HEK293 (cell line): ENCODE measurements around the gene EI24.

ENCODE experiments used
- BCL11A ChIP-seq: fragments of 450-650 bp; formaldehyde crosslinking; IDR thresholded peaks from 2 replicates; pipeline ENCODE4 v1.5.1; 2016; ENCODE audit warnings: low read depth, missing biosample characterization, missing genetic modification characterization
- GFI1B ChIP-seq: fragments of 450-650 bp; formaldehyde crosslinking; IDR thresholded peaks from 2 replicates; pipeline ENCODE4 v1.5.1; 2016; ENCODE audit warnings: missing biosample characterization, missing genetic modification characterization
- GLIS2 ChIP-seq: fragments of 450-650 bp; formaldehyde crosslinking; IDR thresholded peaks from 2 replicates; pipeline ENCODE4 v1.5.1; 2016; ENCODE audit warnings: missing biosample characterization, missing genetic modification characterization
- PRDM1 ChIP-seq: fragments of 450-650 bp; formaldehyde crosslinking; IDR thresholded peaks from 2 replicates; pipeline ENCODE4; 2016; ENCODE audit warnings: missing biosample characterization, missing genetic modification characterization
- SP7 ChIP-seq: fragments of 450-650 bp; formaldehyde crosslinking; IDR thresholded peaks from 2 replicates; pipeline ENCODE4 v1.5.1; 2016; ENCODE audit warnings: missing biosample characterization, missing genetic modification characterization
- ZNF146 ChIP-seq: fragments of 450-650 bp; formaldehyde crosslinking; IDR thresholded peaks from 2 replicates; pipeline ENCODE4 v1.5.1; 2016; ENCODE audit warnings: missing biosample characterization, missing genetic modification characterization
- ZNF155 ChIP-seq: fragments of 450-650 bp; formaldehyde crosslinking; IDR thresholded peaks from 2 replicates; pipeline ENCODE4 v1.5.1; 2016; ENCODE audit warnings: missing biosample characterization, missing genetic modification characterization
- ZNF292 ChIP-seq: fragments of 450-650 bp; formaldehyde crosslinking; IDR thresholded peaks from 2 replicates; pipeline ENCODE4 v1.5.1; 2016; ENCODE audit warnings: low read depth, missing biosample characterization, missing genetic modification characterization, borderline replicate concordance
- ZNF366 ChIP-seq: fragments of 450-650 bp; formaldehyde crosslinking; conservative IDR thresholded peaks from 2 replicates; pipeline ENCODE4 v1.5.1; 2016; ENCODE audit warnings: missing biosample characterization, missing genetic modification characterization
- ZNF404 ChIP-seq: fragments of 450-650 bp; formaldehyde crosslinking; IDR thresholded peaks from 2 replicates; pipeline ENCODE4 v1.5.1; 2017; ENCODE audit warnings: missing biosample characterization, missing genetic modification characterization
- ZNF473 ChIP-seq: fragments of 450-650 bp; formaldehyde crosslinking; IDR thresholded peaks from 2 replicates; pipeline ENCODE4 v1.5.1; 2017; ENCODE audit warnings: missing biosample characterization, missing genetic modification characterization
- ZNF549 ChIP-seq: fragments of 450-650 bp; IDR thresholded peaks from 2 replicates; pipeline ENCODE4 v1.5.1; 2018; ENCODE audit warnings: missing biosample characterization, missing genetic modification characterization, mild to moderate bottlenecking, inconsistent platforms, moderate library complexity
- ZNF600 ChIP-seq: fragments of 450-650 bp; formaldehyde crosslinking; IDR thresholded peaks from 2 replicates; pipeline ENCODE4 v1.5.1; 2016; ENCODE audit warnings: missing biosample characterization, missing genetic modification characterization
- ZNF629 ChIP-seq: fragments of 450-650 bp; formaldehyde crosslinking; IDR thresholded peaks from 2 replicates; pipeline ENCODE4 v1.5.1; 2017; ENCODE audit warnings: missing biosample characterization, missing genetic modification characterization
- ZNF76 ChIP-seq: fragments of 450-650 bp; formaldehyde crosslinking; IDR thresholded peaks from 2 replicates; pipeline ENCODE4; 2016; ENCODE audit warnings: low read depth, missing biosample characterization, missing genetic modification characterization, borderline replicate concordance
- ZNF785 ChIP-seq: fragments of 450-650 bp; formaldehyde crosslinking; IDR thresholded peaks from 2 replicates; pipeline ENCODE4 v1.5.1; 2016; ENCODE audit warnings: missing biosample characterization, missing genetic modification characterization
- ZSCAN16 ChIP-seq: fragments of 450-650 bp; formaldehyde crosslinking; IDR thresholded peaks from 2 replicates; pipeline ENCODE4 v1.5.1; 2016; ENCODE audit warnings: missing biosample characterization, missing genetic modification characterization
- TF ChIP-seq, protein P1 (sequence below): fragments of 450-650 bp; formaldehyde crosslinking; IDR thresholded peaks from 2 replicates; pipeline ENCODE4 v1.5.1; 2017; ENCODE audit warnings: missing biosample characterization, missing genetic modification characterization
- TF ChIP-seq, protein P2 (sequence below): fragments of 450-650 bp; IDR thresholded peaks from 2 replicates; pipeline ENCODE4 v1.5.1; 2018; ENCODE audit warnings: missing biosample characterization, mild to moderate bottlenecking, missing genetic modification characterization
- TF ChIP-seq, protein P3 (sequence below): fragments of 450-650 bp; formaldehyde crosslinking; IDR thresholded peaks from 2 replicates; pipeline ENCODE4 v1.5.1; 2017; ENCODE audit warnings: missing biosample characterization, missing genetic modification characterization
- TF ChIP-seq, protein P4 (sequence below): fragments of 450-650 bp; formaldehyde crosslinking; IDR thresholded peaks from 2 replicates; pipeline ENCODE4 v1.5.1; 2016; ENCODE audit warnings: missing biosample characterization, missing genetic modification characterization
- TF ChIP-seq, protein P5 (sequence below): fragments of 450-650 bp; formaldehyde crosslinking; IDR thresholded peaks from 2 replicates; pipeline ENCODE4 v1.5.1; 2016; ENCODE audit warnings: missing biosample characterization, missing genetic modification characterization
- TF ChIP-seq, protein P6 (sequence below): fragments of 450-650 bp; formaldehyde crosslinking; IDR thresholded peaks from 2 replicates; pipeline ENCODE4 v1.5.1; 2016; ENCODE audit warnings: missing biosample characterization, missing genetic modification characterization
- TF ChIP-seq, protein P7 (sequence below): fragments of 450-650 bp; formaldehyde crosslinking; IDR thresholded peaks from 2 replicates; pipeline ENCODE4 v1.5.0; 2017; ENCODE audit warnings: missing biosample characterization, missing genetic modification characterization, borderline replicate concordance
- TF ChIP-seq, protein P8 (sequence below): fragments of 450-650 bp; formaldehyde crosslinking; IDR thresholded peaks from 2 replicates; pipeline ENCODE4 v1.5.1; 2016; ENCODE audit warnings: missing biosample characterization, missing genetic modification characterization

Gene EI24

DNA sequence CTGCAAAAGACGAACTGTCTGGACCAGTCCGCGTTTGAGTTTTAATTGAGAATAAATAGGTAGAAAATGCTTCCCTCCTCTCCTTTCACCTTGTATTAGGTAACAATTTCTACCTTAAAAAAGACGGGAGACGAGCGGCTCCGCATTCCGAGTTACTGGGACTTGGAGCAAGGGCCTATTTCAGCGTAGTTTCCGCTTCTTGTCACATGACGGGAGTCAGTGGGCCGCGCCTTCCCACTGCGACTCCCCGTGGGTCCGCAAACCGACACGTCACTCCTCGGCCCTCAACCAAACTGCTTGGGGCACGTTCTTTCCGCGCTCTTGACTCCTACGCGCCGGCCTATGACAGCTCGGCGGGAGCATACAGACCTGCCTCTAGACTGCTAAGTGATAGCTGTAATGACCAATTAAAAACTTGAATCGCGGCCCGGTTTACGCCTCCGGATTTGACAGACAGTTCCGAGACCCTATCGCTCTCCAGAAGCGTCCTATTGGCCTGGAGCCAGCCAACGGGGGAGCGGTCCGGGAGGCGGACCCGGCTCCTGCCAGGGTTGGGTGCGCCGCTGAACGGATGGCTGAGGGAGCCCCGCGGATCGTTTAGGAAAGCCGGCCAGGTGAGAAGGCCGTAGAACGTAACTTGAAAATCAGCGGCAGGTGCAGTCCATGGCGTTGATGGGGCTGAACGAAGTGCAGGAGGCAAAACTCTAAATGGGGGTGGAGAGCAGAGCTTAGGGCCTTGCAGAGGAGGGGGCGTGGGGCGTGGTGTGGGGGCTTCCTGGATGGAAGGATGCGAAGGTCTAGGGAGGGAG is 23.2 kb downstream of the EI24 start, which contains the start of gene STT3A (continued):
- TF ChIP-seq, protein P1, sequence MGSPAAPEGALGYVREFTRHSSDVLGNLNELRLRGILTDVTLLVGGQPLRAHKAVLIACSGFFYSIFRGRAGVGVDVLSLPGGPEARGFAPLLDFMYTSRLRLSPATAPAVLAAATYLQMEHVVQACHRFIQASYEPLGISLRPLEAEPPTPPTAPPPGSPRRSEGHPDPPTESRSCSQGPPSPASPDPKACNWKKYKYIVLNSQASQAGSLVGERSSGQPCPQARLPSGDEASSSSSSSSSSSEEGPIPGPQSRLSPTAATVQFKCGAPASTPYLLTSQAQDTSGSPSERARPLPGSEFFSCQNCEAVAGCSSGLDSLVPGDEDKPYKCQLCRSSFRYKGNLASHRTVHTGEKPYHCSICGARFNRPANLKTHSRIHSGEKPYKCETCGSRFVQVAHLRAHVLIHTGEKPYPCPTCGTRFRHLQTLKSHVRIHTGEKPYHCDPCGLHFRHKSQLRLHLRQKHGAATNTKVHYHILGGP (tag by site-specific recombination): no peak
- TF ChIP-seq PRDM1 (tag by site-specific recombination): no peak
- TF ChIP-seq, protein P2, sequence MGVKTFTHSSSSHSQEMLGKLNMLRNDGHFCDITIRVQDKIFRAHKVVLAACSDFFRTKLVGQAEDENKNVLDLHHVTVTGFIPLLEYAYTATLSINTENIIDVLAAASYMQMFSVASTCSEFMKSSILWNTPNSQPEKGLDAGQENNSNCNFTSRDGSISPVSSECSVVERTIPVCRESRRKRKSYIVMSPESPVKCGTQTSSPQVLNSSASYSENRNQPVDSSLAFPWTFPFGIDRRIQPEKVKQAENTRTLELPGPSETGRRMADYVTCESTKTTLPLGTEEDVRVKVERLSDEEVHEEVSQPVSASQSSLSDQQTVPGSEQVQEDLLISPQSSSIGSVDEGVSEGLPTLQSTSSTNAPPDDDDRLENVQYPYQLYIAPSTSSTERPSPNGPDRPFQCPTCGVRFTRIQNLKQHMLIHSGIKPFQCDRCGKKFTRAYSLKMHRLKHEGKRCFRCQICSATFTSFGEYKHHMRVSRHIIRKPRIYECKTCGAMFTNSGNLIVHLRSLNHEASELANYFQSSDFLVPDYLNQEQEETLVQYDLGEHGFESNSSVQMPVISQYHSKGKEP (tag by site-specific recombination): no peak
- no peak for TF ChIP-seq SP7 (tag by site-specific recombination)
- TF ChIP-seq ZNF292 (tag by site-specific recombination): no peak
- TF ChIP-seq ZNF366 (tag by site-specific recombination): peak; percentile 90; the same call in 1 of the 2 replicates
- TF ChIP-seq, protein P3, sequence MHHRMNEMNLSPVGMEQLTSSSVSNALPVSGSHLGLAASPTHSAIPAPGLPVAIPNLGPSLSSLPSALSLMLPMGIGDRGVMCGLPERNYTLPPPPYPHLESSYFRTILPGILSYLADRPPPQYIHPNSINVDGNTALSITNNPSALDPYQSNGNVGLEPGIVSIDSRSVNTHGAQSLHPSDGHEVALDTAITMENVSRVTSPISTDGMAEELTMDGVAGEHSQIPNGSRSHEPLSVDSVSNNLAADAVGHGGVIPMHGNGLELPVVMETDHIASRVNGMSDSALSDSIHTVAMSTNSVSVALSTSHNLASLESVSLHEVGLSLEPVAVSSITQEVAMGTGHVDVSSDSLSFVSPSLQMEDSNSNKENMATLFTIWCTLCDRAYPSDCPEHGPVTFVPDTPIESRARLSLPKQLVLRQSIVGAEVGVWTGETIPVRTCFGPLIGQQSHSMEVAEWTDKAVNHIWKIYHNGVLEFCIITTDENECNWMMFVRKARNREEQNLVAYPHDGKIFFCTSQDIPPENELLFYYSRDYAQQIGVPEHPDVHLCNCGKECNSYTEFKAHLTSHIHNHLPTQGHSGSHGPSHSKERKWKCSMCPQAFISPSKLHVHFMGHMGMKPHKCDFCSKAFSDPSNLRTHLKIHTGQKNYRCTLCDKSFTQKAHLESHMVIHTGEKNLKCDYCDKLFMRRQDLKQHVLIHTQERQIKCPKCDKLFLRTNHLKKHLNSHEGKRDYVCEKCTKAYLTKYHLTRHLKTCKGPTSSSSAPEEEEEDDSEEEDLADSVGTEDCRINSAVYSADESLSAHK: no peak
- no peak for TF ChIP-seq ZNF404 (tag by site-specific recombination)
- TF ChIP-seq ZNF629: peak; percentile 87
- TF ChIP-seq, protein P4, sequence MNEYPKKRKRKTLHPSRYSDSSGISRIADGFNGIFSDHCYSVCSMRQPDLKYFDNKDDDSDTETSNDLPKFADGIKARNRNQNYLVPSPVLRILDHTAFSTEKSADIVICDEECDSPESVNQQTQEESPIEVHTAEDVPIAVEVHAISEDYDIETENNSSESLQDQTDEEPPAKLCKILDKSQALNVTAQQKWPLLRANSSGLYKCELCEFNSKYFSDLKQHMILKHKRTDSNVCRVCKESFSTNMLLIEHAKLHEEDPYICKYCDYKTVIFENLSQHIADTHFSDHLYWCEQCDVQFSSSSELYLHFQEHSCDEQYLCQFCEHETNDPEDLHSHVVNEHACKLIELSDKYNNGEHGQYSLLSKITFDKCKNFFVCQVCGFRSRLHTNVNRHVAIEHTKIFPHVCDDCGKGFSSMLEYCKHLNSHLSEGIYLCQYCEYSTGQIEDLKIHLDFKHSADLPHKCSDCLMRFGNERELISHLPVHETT (tag by site-specific recombination): no peak
- TF ChIP-seq ZNF146 (tag by site-specific recombination): no peak
- no peak for TF ChIP-seq ZNF549 (tag by site-specific recombination)
- no peak for TF ChIP-seq ZNF600
- TF ChIP-seq ZSCAN16: no peak
- TF ChIP-seq GFI1B (tag by site-specific recombination): no peak
- no peak for TF ChIP-seq ZNF473 (tag by site-specific recombination)
- no peak for TF ChIP-seq ZNF785 (tag by site-specific recombination)
- no peak for TF ChIP-seq BCL11A (tag by site-specific recombination)
- no peak for TF ChIP-seq ZNF76 (tag by site-specific recombination)
- TF ChIP-seq, protein P5, sequence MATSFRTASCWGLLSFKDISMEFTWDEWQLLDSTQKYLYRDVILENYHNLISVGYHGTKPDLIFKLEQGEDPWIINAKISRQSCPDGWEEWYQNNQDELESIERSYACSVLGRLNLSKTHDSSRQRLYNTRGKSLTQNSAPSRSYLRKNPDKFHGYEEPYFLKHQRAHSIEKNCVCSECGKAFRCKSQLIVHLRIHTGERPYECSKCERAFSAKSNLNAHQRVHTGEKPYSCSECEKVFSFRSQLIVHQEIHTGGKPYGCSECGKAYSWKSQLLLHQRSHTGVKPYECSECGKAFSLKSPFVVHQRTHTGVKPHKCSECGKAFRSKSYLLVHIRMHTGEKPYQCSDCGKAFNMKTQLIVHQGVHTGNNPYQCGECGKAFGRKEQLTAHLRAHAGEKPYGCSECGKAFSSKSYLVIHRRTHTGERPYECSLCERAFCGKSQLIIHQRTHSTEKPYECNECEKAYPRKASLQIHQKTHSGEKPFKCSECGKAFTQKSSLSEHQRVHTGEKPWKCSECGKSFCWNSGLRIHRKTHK: no peak
- TF ChIP-seq, protein P6, sequence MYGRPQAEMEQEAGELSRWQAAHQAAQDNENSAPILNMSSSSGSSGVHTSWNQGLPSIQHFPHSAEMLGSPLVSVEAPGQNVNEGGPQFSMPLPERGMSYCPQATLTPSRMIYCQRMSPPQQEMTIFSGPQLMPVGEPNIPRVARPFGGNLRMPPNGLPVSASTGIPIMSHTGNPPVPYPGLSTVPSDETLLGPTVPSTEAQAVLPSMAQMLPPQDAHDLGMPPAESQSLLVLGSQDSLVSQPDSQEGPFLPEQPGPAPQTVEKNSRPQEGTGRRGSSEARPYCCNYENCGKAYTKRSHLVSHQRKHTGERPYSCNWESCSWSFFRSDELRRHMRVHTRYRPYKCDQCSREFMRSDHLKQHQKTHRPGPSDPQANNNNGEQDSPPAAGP: peak; percentile 9; the same call in 1 of the 2 replicates
- peak; percentile 98 for TF ChIP-seq GLIS2 (tag by site-specific recombination)
- no peak for TF ChIP-seq ZNF155 (tag by site-specific recombination)
- TF ChIP-seq, protein P7, sequence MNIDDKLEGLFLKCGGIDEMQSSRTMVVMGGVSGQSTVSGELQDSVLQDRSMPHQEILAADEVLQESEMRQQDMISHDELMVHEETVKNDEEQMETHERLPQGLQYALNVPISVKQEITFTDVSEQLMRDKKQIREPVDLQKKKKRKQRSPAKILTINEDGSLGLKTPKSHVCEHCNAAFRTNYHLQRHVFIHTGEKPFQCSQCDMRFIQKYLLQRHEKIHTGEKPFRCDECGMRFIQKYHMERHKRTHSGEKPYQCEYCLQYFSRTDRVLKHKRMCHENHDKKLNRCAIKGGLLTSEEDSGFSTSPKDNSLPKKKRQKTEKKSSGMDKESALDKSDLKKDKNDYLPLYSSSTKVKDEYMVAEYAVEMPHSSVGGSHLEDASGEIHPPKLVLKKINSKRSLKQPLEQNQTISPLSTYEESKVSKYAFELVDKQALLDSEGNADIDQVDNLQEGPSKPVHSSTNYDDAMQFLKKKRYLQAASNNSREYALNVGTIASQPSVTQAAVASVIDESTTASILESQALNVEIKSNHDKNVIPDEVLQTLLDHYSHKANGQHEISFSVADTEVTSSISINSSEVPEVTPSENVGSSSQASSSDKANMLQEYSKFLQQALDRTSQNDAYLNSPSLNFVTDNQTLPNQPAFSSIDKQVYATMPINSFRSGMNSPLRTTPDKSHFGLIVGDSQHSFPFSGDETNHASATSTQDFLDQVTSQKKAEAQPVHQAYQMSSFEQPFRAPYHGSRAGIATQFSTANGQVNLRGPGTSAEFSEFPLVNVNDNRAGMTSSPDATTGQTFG (tag by site-specific recombination): no peak
- TF ChIP-seq, protein P8, sequence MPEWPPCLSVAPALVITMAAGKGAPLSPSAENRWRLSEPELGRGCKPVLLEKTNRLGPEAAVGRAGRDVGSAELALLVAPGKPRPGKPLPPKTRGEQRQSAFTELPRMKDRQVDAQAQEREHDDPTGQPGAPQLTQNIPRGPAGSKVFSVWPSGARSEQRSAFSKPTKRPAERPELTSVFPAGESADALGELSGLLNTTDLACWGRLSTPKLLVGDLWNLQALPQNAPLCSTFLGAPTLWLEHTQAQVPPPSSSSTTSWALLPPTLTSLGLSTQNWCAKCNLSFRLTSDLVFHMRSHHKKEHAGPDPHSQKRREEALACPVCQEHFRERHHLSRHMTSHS (tag by site-specific recombination): no peak
